Smooth muscle cell (in vitro differentiated cells): ENCODE results near the gene CSTB. TPM values are rescaled to one million over a fixed set of nuclear protein-coding genes. Genes with fewer than 3 reads are reported as not detected.
A peak's percentile ranks its signal among the peaks of the same experiment; 100 is the strongest.

Experiments used
- DNase-seq: peaks from one replicate; lab custom pipeline; 2025; ENCODE audit not compliant: unreplicated experiment; lab: John Stamatoyannopoulos, UW
- H2AFZ ChIP-seq: fragments of 200-600 bp; sonication (generic); 2 replicates; pipeline ENCODE4 v1.6.0; 2016; ENCODE audit warnings: antibody characterized with exemption, low read depth, mild to moderate bottlenecking
- H3F3A ChIP-seq: fragments of 200-600 bp; sonication (generic); 2 replicates; pipeline ENCODE4 v1.6.0; 2017; ENCODE audit warnings: antibody characterized with exemption, low read depth
- H3K27ac ChIP-seq: fragments of 200-600 bp; sonication (generic); 2 replicates; pipeline ENCODE4 v1.5.1; 2016; ENCODE audit warnings: low read depth, mild to moderate bottlenecking
- H3K27me3 ChIP-seq: fragments of 200-600 bp; sonication (generic); 2 replicates; pipeline ENCODE4 v1.6.1; 2016; ENCODE audit warnings: low read depth, mild to moderate bottlenecking
- H3K36me3 ChIP-seq: fragments of 200-600 bp; sonication (generic); 2 replicates; pipeline ENCODE4 v1.5.1; 2016; ENCODE audit warnings: low read depth
- H3K4me1 ChIP-seq: fragments of 200-600 bp; sonication (generic); 2 replicates; pipeline ENCODE4 v1.5.1; 2016; ENCODE audit warnings: low read depth
- H3K4me2 ChIP-seq: fragments of 200-600 bp; sonication (generic); 2 replicates; pipeline ENCODE4 v1.6.0; 2016; ENCODE audit warnings: mild to moderate bottlenecking
- H3K4me3 ChIP-seq: fragments of 200-600 bp; sonication (generic); 2 replicates; pipeline ENCODE4 v1.5.1; 2016; ENCODE audit warnings: mild to moderate bottlenecking
- H3K79me2 ChIP-seq: fragments of 200-600 bp; sonication (generic); 2 replicates; pipeline ENCODE4 v1.6.0; 2016; ENCODE audit warnings: low read depth, mild to moderate bottlenecking
- H3K9ac ChIP-seq: fragments of 200-600 bp; sonication (generic); 2 replicates; pipeline ENCODE4 v1.6.0; 2016; ENCODE audit warnings: low read depth
- H3K9me3 ChIP-seq: fragments of 200-600 bp; sonication (generic); replicated peaks from 2 replicates; pipeline ENCODE4 v1.5.1; 2016; ENCODE audit warnings: low read depth
- H4K20me1 ChIP-seq: fragments of 200-600 bp; sonication (generic); 2 replicates; pipeline ENCODE4 v1.6.0; 2016; ENCODE audit warnings: low read depth
- WGBS: methylation state at CpG from one replicate; pipeline ENCODE4 v1.1.7; 2016; ENCODE audit warnings: low lambda C conversion rate; 5-methylcytosine and 5-hydroxymethylcytosine counted together
- polyA plus RNA-seq: library from polyadenylated mRNA; unstranded; fragments of >200 nt; fragmentation: Nextera tagmentation; extraction: Ambion mirVana; gene quantifications from 2 replicates; pipeline ENCODE4 v1.2.1, GENCODE V29; 2016
- total RNA-seq: library from RNA; depleted of rRNA; stranded (reverse); fragments of >200 nt; gene quantifications from 2 replicates; pipeline ENCODE4 v1.2.3, GENCODE V29; 2014
- TF ChIP-seq, protein P1 (sequence below): fragments of 200-600 bp; sonication (generic); IDR thresholded peaks from 2 replicates; pipeline ENCODE4 v1.5.1; 2017; ENCODE audit warnings: borderline replicate concordance, mild to moderate bottlenecking, antibody characterized with exemption; ENCODE audit not compliant: insufficient read depth, poor library complexity, severe bottlenecking

The CSTB gene
- total and polyA plus RNA-seq, 2 experiments from 2014 or later = 29.9 to 74.0 TPM

DNA sequence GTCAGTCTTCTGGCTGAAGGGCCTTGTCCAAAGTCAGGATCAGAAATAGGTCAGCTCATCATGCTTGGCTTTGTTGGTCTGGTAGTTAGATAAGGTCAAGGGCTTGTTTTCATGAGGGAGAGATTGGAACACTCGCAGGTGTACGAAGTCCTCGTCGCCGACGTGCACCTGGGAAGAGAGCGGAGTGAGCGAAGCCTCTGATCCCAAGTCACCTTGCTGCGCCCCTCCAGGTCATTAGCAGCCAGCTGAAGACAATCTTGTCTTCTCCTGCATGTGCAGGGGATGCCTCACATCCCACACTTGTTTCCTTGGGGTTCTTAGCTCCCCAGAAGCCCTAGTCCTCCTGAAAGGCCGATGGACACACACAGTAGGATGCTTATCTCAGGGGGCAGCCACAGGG lies 1.9 kb downstream of the CSTB start:
- Histone ChIP-seq H3K36me3 (no peaks in the 10 kb centered on the region), H3K4me3 (no peak overlapping the region), H3K4me1 (peaks cover 6% of the 10 kb centered on the region)

DNA sequence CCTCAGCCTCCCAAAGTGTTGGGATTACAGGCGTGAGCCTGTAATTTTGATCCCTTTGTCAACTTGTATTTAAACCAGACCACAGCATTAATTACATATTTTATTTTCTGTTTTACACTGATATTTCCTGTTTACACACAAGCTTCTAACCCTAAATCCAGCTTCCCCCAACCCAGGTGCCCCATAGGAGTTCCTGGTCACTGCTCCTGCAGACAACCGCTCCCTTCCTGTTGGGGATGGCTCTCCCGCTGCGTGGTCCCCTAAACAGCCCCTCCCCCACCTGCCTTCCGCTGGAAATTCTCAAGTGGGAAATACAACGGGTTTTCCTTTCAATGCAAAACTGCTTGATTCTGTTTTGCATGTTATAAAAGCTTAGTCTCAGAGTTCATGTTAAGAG lies 3.7 kb downstream of the CSTB start:
- 59% methylated on average over 6 of the region's 6 CpGs for WGBS
- peaks cover 18% of the 10 kb centered on the region for H3K4me1 ChIP-seq
- H3K27me3 ChIP-seq = no peaks in the 10 kb centered on the region
- DNase-seq = no peak
- no peak overlapping the region for H3K4me3 ChIP-seq
- peaks cover 17% of the 10 kb centered on the region for H4K20me1 ChIP-seq
- no peak overlapping the region for H2AFZ ChIP-seq
- no peaks in the 10 kb centered on the region for H3K9me3 ChIP-seq
- no peaks in the 10 kb centered on the region for H3K36me3 ChIP-seq
- H3K27ac ChIP-seq = no peak overlapping the region
- peaks cover 15% of the 10 kb centered on the region for H3K79me2 ChIP-seq
- no peak overlapping the region for H3K4me2 ChIP-seq
- peaks cover 9% of the 10 kb centered on the region for H3F3A ChIP-seq
- TF ChIP-seq, protein P1, sequence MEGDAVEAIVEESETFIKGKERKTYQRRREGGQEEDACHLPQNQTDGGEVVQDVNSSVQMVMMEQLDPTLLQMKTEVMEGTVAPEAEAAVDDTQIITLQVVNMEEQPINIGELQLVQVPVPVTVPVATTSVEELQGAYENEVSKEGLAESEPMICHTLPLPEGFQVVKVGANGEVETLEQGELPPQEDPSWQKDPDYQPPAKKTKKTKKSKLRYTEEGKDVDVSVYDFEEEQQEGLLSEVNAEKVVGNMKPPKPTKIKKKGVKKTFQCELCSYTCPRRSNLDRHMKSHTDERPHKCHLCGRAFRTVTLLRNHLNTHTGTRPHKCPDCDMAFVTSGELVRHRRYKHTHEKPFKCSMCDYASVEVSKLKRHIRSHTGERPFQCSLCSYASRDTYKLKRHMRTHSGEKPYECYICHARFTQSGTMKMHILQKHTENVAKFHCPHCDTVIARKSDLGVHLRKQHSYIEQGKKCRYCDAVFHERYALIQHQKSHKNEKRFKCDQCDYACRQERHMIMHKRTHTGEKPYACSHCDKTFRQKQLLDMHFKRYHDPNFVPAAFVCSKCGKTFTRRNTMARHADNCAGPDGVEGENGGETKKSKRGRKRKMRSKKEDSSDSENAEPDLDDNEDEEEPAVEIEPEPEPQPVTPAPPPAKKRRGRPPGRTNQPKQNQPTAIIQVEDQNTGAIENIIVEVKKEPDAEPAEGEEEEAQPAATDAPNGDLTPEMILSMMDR = no peak
- H3K9ac ChIP-seq = no peak overlapping the region

More for the DNA sequence above, 1.9 kb downstream of the CSTB start:
- H3K79me2 ChIP-seq = peaks cover 15% of the 10 kb centered on the region
- 98% methylated on average over 10 of the region's 10 CpGs for WGBS
- no peaks in the 10 kb centered on the region for H3K27me3 ChIP-seq
- peaks cover 5% of the 10 kb centered on the region for H3F3A ChIP-seq
- no peak for DNase-seq
- no peak overlapping the region for H3K9ac ChIP-seq
- H3K4me2 ChIP-seq = peak overlapping the region; percentile 97
- no peak overlapping the region for H3K27ac ChIP-seq
- H4K20me1 ChIP-seq = peaks cover 17% of the 10 kb centered on the region
- no peak overlapping the region for H2AFZ ChIP-seq
- H3K9me3 ChIP-seq = no peaks in the 10 kb centered on the region
- TF ChIP-seq, protein P1 = no peak

DNA sequence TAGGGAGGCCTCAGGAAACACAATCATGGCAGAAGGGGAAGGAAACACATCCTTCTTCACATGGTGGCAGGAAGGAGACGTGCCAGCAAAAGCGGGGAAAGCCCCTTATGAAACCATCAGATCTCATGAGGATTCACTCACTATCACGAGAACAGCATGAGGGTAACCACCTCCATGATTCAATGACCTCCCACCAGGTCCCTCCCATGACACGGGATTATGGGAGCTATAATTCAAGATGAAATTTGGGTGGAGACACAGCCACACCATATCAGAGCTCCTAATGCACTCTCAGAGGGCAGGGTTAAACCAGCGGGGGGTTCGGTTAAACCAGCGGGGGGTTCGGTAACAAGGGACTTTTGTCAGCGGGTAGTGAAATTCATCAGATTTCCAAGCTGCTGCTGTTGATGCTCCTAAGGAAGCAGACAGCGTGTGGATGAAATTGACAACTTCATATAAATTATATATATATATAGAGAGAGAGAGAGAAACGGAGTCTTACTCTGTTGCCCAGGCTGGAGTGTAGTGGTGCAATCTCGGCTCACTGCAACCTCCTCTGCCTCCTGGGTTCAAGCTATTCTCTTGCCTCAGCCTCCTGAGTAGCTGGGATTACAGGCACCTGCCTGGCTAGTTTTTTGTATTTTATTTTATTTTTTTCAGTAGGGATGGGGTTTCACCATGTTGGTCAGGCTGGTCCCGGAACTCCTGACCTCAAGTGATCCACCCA lies 4.2 kb downstream of the CSTB start:
- TF ChIP-seq, protein P1 = no peak
- no peaks in the 10 kb centered on the region for H3K27me3 ChIP-seq
- no peak overlapping the region for H2AFZ ChIP-seq
- no peak for DNase-seq
- no peak overlapping the region for H3K4me2 ChIP-seq
- H3K4me1 ChIP-seq = peaks cover 18% of the 10 kb centered on the region
- no peak overlapping the region for H3K4me3 ChIP-seq
- no peak overlapping the region for H3K9ac ChIP-seq
- peaks cover 9% of the 10 kb centered on the region for H3F3A ChIP-seq
- peaks cover 17% of the 10 kb centered on the region for H4K20me1 ChIP-seq
- H3K9me3 ChIP-seq = no peaks in the 10 kb centered on the region
- WGBS = 92% methylated on average over 13 of the region's 13 CpGs
- no peaks in the 10 kb centered on the region for H3K36me3 ChIP-seq
- H3K27ac ChIP-seq = no peak overlapping the region
- H3K79me2 ChIP-seq = peaks cover 15% of the 10 kb centered on the region

DNA sequence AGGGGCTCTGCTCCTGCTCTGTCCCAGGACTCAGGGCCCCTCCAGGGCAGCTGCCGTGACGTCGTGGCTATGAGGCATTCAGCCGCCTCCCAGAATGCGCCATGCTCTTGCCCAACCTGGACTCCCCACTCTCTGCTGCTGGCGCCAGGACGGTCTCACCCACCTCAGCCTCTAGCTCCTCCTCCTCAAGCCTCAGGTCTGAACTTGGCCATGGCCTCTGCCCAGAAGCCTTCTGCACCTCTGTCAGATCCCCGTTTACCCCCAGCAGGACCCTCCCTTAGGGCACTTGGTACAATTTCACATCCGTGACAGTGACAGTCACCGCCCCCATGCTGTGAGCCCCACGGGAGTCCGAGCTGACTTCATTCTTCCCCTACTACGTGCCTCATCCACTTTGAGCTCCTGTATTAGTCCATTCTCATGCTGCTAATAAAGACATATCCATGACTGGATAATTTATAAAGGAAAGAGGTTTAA lies 4.9 kb downstream of the CSTB start:
- WGBS = 82% methylated on average over 13 of the region's 13 CpGs

More for the DNA sequence above, 4.9 kb downstream of the CSTB start:
- Histone ChIP-seq H4K20me1 (peaks cover 17% of the 10 kb centered on the region), H3K4me1 (peaks cover 18% of the 10 kb centered on the region), H3K79me2 (peaks cover 15% of the 10 kb centered on the region), H3K4me3 (no peak overlapping the region), H3K9ac (no peak overlapping the region), H3F3A (peaks cover 9% of the 10 kb centered on the region), H3K27me3 (no peaks in the 10 kb centered on the region), H3K27ac (no peak overlapping the region), H3K36me3 (no peaks in the 10 kb centered on the region), H3K4me2 (no peak overlapping the region), H2AFZ (no peak overlapping the region), H3K9me3 (no peaks in the 10 kb centered on the region)
- TF ChIP-seq, protein P1 = no peak
- no peak for DNase-seq
